H1 (cell line): ENCODE results near the gene SRRM3. TPM values are rescaled to one million over a fixed set of nuclear protein-coding genes. Genes with fewer than 3 reads are reported as not detected.

Source experiments
- CHD2 ChIP-seq: IDR thresholded peaks from 2 replicates; pipeline ENCODE4 v1.6.1; 2012; ENCODE audit warnings: low read length, improper control_type of control experiment
- CREB1 ChIP-seq: IDR thresholded peaks from 2 replicates; pipeline ENCODE4 v1.6.1; 2012; ENCODE audit warnings: inconsistent platforms
- HDAC6 ChIP-seq: IDR thresholded peaks from one replicate; pipeline ENCODE4 v1.7.1; 2012; ENCODE audit warnings: low read depth, mild to moderate bottlenecking, inconsistent platforms, low read length, moderate library complexity
- MAX ChIP-seq: IDR thresholded peaks from 2 replicates; pipeline ENCODE4 v1.6.1; 2012; ENCODE audit warnings: inconsistent platforms
- NANOG ChIP-seq: IDR thresholded peaks from 2 replicates; pipeline ENCODE4 v1.6.1; 2011; ENCODE audit warnings: low read length, low read depth, mild to moderate bottlenecking, inconsistent platforms; ENCODE audit not compliant: insufficient read depth, poor library complexity, severe bottlenecking
- PHF8 ChIP-seq: fragments of 200-600 bp; sonication (generic); conservative IDR thresholded peaks from 2 replicates; pipeline ENCODE4 v1.7.1; 2012; ENCODE audit warnings: low read depth, mild to moderate bottlenecking, inconsistent platforms, low read length, moderate library complexity
- POLR2A ChIP-seq, 2 experiments: IDR thresholded peaks; 1 replicate in 1 of 2; 2 replicates in 1 of 2; pipeline ENCODE4 v1.6.1; 2011; ENCODE audit warnings: low read depth in 2 of 2, low read length in 2 of 2, mild to moderate bottlenecking in 2 of 2; ENCODE audit errors: control extremely low read depth in 1 of 2
- POLR2AphosphoS5 ChIP-seq: IDR thresholded peaks from 2 replicates; pipeline ENCODE4 v1.6.1; 2011; ENCODE audit warnings: low read depth, low read length
- SP1 ChIP-seq: IDR thresholded peaks from 2 replicates; pipeline ENCODE4 v1.6.1; 2011; ENCODE audit warnings: low read depth, low read length
- TBP ChIP-seq: IDR thresholded peaks from 2 replicates; pipeline ENCODE4 v1.6.1; 2011; ENCODE audit warnings: low read depth, low read length, improper control_type of control experiment
- polyA plus RNA-seq, 7 experiments: library from polyadenylated mRNA; depleted of rRNA in 3 of 7; stranded (reverse) in 5 of 7; unstranded in 2 of 7; fragments of >200 nt in 5 of 7; fragments of 200-250 nt in 2 of 7; gene quantifications; 1 replicate in 5 of 7; 2 replicates in 1 of 7; 4 replicates in 1 of 7; pipeline versions ENCODE4 v1.2.1 to v1.2.3, GENCODE V29; 2011 to 2013; ENCODE audit warnings: missing spikeins in 2 of 7, mixed read lengths in 2 of 7
- total RNA-seq: library from RNA; stranded (reverse); fragmentation: NEBNext Ultra II Directional; extraction: Animal tissue kit (Norgen Biotek cat#: 25700); gene quantifications from 2 replicates; pipeline ENCODE4 v1.2.1, GENCODE V29; 2021

Gene SRRM3
- total and polyA plus RNA-seq, 2 of the 8 experiments (the other 6 are each of a cell fraction or from before 2014, with no cell fraction given), result 10.4 to 17.4 TPM

- no peak for TF ChIP-seq NANOG
- peak; percentile 50; the same call in 1 of the 2 replicates for TF ChIP-seq TBP
- 0 out of 3 replicates have a peak, but pooled peaks of 1 of the 2 experiments have one; percentile 20 for TF ChIP-seq POLR2A (IDR thresholded peaks at IDR 0.05; ENCODE audit: control extremely low read depth in 1 of 2, low read depth in 2 of 2, low read length in 2 of 2)
- TF ChIP-seq SP1, result peak; percentile 46; the same call in 1 of the 2 replicates
- TF ChIP-seq CHD2, result peak; percentile 58; the same call in 1 of the 2 replicates
- 0 out of 2 replicates have a peak, but pooled peaks have one; percentile 53 for TF ChIP-seq CREB1
- TF ChIP-seq POLR2AphosphoS5, result 0 out of 2 replicates have a peak, but pooled peaks have one; percentile 44
- no peak for TF ChIP-seq HDAC6
- TF ChIP-seq MAX, result peak; percentile 62
- peak; percentile 48 for TF ChIP-seq PHF8
These were observed 33.3 kb downstream of the SRRM3 start (continued) for GRCh38 chr7:76234931-76235441.
